Tibial nerve (tissue), 4 donors: ENCODE results near the gene PRKG1.

Experiments used
- CTCF ChIP-seq, 5 experiments: fragments of 200-600 bp in 3 of 5; fragments of 450-650 bp in 2 of 5; sonication (generic) in 3 of 5; IDR thresholded peaks; one replicate each; pipeline ENCODE4 v1.5.1; 2016 to 2019; ENCODE audit warnings: antibody characterized with exemption in 5 of 5, mild to moderate bottlenecking in 3 of 5, moderate library complexity in 2 of 5
- EP300 ChIP-seq, 2 donors: sonication (generic); formaldehyde crosslinking; IDR thresholded peaks; one replicate each; pipeline ENCODE4 v1.6.1; 2017; ENCODE audit warnings: antibody characterized with exemption in 2 of 2, mild to moderate bottlenecking in 1 of 2

- TF ChIP-seq EP300 (IDR thresholded peaks at IDR 0.05) (no peak), CTCF (IDR thresholded peaks at IDR 0.05) (no peak)
Measured at GRCh38 chr10:51857305-51857704, 783.0 kb downstream of the PRKG1 start.
